ENCODE results near the gene RGL3. TPM values are rescaled to one million over a fixed set of nuclear protein-coding genes. Genes with fewer than 3 reads are reported as not detected.

The RGL3 gene
- total and polyA plus RNA-seq, 9 of the 15 experiments (the other 6 are each of a cell fraction or from before 2014, with no cell fraction given) = 0.12 to 0.61 (median 0.32) TPM; not detected in 4

DNA sequence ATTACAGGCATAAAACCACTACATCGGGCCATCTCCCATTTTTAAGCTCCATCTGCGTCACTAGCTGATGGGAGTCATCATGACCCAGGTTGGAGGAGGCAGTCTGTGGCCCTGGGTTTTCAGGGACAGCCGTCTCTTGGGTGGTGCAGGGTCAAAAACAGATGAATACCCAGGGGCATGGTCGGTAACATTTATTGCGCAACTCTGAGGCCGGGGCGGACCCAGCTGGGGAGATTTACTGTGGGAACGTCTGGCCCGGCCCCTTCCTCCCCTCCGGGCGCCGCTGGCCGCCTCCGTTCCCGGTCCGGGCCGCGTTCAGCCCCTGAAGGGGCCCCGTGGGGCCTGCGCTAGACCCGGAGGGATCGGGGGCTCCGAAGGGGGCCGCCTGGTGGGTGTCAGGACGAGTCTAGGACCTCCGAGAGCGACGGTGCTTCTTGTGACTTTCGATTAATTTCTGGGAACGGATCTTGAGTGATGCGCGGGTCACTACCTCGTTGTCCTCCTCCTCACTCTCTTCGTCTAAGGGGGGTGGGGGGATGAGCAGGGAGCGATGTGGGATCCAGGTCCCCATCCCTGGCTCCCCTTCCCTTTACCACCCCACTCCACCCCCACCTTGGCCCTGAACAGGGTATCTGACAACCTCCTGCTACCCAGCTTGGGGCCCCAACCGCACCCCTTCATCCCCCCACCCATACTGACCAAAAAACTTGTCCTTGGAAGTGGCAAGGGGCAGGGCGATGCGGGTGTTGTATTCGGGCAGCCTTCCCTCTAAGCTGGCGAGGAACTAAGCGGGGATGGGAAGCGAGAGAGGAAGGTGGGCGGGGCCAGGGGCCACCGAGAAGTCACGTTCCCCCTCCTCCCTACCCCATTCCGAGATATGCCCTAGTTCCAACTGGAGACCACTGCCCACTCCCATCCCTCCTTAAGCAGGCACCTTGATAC lies 1.6 kb upstream of the RGL3 start (continued):
- TF ChIP-seq, protein P1, sequence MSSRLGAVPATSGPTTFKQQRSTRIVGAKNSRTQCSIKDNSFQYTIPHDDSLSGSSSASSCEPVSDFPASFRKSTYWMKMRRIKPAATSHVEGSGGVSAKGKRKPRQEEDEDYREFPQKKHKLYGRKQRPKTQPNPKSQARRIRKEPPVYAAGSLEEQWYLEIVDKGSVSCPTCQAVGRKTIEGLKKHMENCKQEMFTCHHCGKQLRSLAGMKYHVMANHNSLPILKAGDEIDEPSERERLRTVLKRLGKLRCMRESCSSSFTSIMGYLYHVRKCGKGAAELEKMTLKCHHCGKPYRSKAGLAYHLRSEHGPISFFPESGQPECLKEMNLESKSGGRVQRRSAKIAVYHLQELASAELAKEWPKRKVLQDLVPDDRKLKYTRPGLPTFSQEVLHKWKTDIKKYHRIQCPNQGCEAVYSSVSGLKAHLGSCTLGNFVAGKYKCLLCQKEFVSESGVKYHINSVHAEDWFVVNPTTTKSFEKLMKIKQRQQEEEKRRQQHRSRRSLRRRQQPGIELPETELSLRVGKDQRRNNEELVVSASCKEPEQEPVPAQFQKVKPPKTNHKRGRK (tag; IDR thresholded peaks at IDR 0.05) = no peak
- TF ChIP-seq, protein P2, sequence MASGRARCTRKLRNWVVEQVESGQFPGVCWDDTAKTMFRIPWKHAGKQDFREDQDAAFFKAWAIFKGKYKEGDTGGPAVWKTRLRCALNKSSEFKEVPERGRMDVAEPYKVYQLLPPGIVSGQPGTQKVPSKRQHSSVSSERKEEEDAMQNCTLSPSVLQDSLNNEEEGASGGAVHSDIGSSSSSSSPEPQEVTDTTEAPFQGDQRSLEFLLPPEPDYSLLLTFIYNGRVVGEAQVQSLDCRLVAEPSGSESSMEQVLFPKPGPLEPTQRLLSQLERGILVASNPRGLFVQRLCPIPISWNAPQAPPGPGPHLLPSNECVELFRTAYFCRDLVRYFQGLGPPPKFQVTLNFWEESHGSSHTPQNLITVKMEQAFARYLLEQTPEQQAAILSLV (tag; IDR thresholded peaks at IDR 0.05) = peak; percentile 67; the same call in 1 of the 2 replicates

DNA sequence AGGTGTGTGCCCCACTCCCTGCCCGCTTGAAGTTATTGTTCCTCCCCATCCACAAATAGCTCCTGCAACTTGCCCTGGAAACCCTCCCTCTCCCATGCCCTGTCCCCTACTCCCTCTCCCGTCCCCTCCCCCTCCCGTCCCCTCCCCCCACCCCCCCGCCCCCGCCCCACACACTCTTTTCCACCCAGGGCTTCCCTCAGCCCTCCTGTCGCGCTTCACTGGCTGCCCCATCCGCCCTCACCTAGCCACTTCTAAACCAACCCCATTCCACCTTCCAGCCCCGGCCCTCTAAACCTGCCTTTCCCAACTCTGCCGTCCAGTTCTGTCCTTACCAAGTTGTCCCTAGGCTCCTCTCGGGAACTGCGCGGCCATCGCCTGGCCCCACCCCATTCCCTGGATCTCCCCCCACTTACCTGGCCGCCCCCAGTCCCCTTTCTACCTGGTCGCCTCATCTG lies 993 bp downstream of the RGL3 start:
- Histone ChIP-seq H3K27me3 (ENCODE audit: control insufficient read depth in 2 of 2, insufficient read depth in 2 of 2, low read length in 2 of 2) (peaks cover 2 to 23% of the 10 kb centered on the region in 2 experiments; a peak in 3 of 5 replicates), H3K27ac (ENCODE audit: extremely low read depth, low read depth, low read length) (no peak overlapping the region), H3K79me2 (ENCODE audit: control insufficient read depth, insufficient read depth, low read length) (no peaks in the 10 kb centered on the region), H4K20me1 (replicated peaks; ENCODE audit: control insufficient read depth, insufficient read depth, low read length) (no peaks in the 10 kb centered on the region), H3K9me3 (replicated peaks; ENCODE audit: control insufficient read depth, insufficient read depth, low read depth, low read length) (no peaks in the 10 kb centered on the region), H2AFZ (ENCODE audit: low read depth, low read length) (no peak overlapping the region), H3K9ac (ENCODE audit: insufficient read depth in 1 of 2, low read depth in 2 of 2, low read length in 2 of 2) (no peak overlapping the region), H3K4me3 (no peak overlapping the region), H3K9me1 (ENCODE audit: control insufficient read depth, insufficient read depth, low read length) (no peaks in the 10 kb centered on the region), H3K4me1 (replicated peaks in 1 of 2; ENCODE audit: control insufficient read depth in 2 of 2, insufficient read depth in 2 of 2, low read length in 2 of 2) (peaks cover 2 to 45% of the 10 kb centered on the region in 2 experiments; a peak in 3 of 5 replicates), H3K4me2 (ENCODE audit: insufficient read depth, low read length) (no peak overlapping the region), H3K36me3 (ENCODE audit: control insufficient read depth, insufficient read depth, low read length) (no peaks in the 10 kb centered on the region)
- WGBS (ENCODE audit: insufficient coverage, low coverage, missing lambda C conversion rate) = 0% methylated on average over 3 of the region's 16 CpGs
- in situ Hi-C loops (cut with MboI) (no loop called here), intact Hi-C loops (cut with micrococcal nuclease) (no loop called here)
- no peak for ATAC-seq
- no peak for FAIRE-seq
- no TSS peak for BruUV-seq (replicated peaks)
- CTCF ChIA-PET (ENCODE audit: low intra/inter-chr PET ratio) = interaction anchor here (0.5 kb wide), 1 partner anchor 52 kb away, joined by 3 read pairs; no protein-coding TSS in a partner anchor
- POLR2A ChIA-PET = interaction anchor here (0.6 to 0.9 kb wide), 2 partner anchors 17 to 43 kb away, joined by 3 to 4 read pairs; partner anchors contain the start of genes ODAD3 and PRKCSH
- peak in 2 of 4 experiments; percentile 7 to 14 for DNase-seq (ENCODE audit: extremely low read depth in 1 of 4, low spot score in 3 of 4)
- no peak for TF ChIP-seq ZNF780A (CRISPR knock-in tag; IDR thresholded peaks at IDR 0.05)
- TF ChIP-seq ZNF699 (CRISPR knock-in tag; IDR thresholded peaks at IDR 0.05; ENCODE audit: insufficient replicate concordance) = no peak
- TF ChIP-seq RBM17 (IDR thresholded peaks at IDR 0.05; ENCODE audit: borderline replicate concordance, low read depth, low read length) = no peak
- no peak for TF ChIP-seq ZNF586 (CRISPR knock-in tag; conservative IDR thresholded peaks at IDR 0.05)
- TF ChIP-seq SAP30 (IDR thresholded peaks at IDR 0.05; ENCODE audit: borderline replicate concordance, insufficient read depth, low read depth, low read length, poor library complexity, severe bottlenecking) = no peak
- TF ChIP-seq ZNF551 (CRISPR knock-in tag; IDR thresholded peaks at IDR 0.05) = no peak
- TF ChIP-seq, protein P3, sequence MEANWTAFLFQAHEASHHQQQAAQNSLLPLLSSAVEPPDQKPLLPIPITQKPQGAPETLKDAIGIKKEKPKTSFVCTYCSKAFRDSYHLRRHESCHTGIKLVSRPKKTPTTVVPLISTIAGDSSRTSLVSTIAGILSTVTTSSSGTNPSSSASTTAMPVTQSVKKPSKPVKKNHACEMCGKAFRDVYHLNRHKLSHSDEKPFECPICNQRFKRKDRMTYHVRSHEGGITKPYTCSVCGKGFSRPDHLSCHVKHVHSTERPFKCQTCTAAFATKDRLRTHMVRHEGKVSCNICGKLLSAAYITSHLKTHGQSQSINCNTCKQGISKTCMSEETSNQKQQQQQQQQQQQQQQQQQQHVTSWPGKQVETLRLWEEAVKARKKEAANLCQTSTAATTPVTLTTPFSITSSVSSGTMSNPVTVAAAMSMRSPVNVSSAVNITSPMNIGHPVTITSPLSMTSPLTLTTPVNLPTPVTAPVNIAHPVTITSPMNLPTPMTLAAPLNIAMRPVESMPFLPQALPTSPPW (CRISPR knock-in tag; IDR thresholded peaks at IDR 0.05) = no peak
